GM10266 (cell line): ENCODE data around the gene CAPN5.

Experiments used
- DNase-seq: peaks from one replicate; pipeline ENCODE4 v3.0.0; 2012; ENCODE audit errors: extremely low spot score
- CTCF ChIP-seq: IDR thresholded peaks from 2 replicates; pipeline ENCODE4 v1.5.1; 2012; ENCODE audit warnings: mild to moderate bottlenecking, low read depth; ENCODE audit not compliant: control insufficient read depth, insufficient read depth; ENCODE audit errors: missing control alignments

CAPN5 gene

DNA sequence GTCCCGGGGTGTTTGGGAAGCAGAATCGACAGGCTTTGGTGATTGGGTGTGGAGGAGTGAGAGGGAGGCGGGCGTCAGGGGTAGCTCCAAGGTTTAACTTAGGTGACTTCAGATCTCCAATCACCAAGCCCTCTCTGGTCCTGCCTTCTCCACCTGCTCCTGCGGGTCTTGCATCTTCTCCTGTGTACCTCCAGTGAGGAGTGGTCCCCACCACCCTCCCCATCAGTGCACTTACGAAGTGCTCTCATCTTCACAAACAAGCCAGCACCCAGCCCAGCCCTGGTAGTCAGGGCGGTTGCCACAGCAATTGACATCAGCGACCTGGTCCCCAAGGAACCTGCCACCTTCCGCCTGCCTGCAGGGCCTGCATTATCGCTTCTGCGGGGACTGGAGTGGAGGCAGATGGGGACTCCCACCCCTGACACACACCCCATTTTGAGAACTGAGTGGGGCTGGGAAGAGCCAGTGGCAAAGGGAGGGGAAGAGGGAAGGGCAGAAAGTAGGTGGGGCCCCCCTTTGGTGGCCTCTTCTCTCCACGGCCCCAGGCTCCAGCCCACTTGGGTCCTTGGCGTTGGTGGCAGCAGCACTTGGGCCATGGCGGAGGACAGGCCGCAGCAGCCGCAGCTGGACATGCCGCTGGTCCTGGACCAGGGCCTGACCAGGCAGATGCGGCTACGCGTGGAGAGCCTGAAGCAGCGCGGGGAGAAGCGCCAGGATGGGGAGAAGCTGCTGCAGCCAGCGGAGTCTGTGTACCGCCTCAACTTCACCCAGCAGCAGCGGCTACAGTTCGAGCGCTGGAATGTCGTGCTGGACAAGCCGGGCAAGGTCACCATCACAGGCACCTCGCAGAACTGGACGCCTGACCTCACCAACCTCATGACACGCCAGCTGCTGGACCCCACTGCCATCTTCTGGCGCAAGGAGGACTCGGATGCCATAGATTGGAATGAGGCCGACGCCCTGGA, 35.8 kb downstream of the CAPN5 start, which contains the start of gene OMP:
TSS of gene OMP (plus strand) at position 595 of the 965 bp plus-strand sequence. CDS start at position 595, 0 bp downstream.
- TF ChIP-seq CTCF = no peak
- DNase-seq = no peak

DNA sequence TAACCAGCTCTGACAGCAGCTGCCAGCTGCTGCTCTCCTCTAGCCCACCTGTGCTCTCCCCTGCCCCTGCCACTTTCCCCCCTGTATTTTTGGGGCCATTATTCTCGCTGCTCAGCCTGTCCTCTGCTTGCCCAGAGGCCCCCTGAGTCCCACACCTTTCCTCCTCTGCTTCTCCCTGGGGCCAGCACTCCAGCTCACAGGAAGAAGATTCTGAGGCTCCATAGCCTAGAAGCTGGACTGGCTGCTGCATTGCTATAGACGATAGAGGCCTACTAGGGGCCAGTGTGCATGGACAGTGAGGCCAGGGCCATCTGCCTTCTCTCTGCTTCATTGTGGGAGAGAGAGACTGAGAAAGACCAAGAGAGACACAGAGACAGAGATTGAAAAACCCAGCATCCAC, 36.5 kb downstream of the CAPN5 start:
- TF ChIP-seq CTCF = no peak
- no peak for DNase-seq

DNA sequence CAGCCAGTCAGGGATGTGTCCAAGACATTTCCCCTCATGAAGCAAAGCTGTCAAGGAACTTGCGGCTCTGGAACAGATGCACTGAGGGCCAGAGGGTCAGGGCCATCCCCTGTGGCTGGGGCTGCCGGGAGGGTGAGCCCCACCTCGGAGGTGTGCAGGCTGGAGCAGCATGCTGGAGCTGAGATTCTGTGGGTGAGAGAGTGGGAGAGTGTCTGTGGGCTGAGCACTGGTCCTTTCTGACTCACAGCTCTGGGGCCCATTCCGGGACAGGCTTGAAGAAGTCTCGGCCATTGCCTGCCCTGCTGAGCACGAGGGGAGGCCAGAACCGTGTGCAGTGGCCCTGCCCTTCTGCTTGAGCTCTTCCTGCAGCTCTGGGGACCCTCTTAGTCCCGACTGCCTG, 38.0 kb downstream of the CAPN5 start:
- DNase-seq = no peak
- no peak for TF ChIP-seq CTCF

DNA sequence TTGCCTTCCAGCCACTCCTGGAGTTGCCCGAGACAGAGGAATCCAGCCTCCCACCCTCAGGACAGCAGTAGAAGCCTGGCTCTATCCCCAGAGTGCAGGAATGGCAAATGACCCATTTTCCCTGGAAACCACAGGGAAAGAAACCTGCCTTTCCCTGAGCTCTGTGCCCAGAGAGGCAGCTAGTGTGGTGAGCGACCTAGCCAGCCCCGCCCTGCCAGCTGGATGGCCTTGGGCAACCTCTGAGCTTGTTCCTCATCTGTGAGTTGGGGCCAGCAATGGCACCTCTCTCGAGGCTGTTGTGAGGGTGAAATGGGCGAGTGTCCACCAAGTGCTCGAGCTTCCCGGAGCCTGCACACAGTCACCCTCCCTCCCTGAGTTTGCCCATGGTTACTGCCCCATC, 39.5 kb downstream of the CAPN5 start:
- TF ChIP-seq CTCF = no peak
- no peak for DNase-seq

DNA sequence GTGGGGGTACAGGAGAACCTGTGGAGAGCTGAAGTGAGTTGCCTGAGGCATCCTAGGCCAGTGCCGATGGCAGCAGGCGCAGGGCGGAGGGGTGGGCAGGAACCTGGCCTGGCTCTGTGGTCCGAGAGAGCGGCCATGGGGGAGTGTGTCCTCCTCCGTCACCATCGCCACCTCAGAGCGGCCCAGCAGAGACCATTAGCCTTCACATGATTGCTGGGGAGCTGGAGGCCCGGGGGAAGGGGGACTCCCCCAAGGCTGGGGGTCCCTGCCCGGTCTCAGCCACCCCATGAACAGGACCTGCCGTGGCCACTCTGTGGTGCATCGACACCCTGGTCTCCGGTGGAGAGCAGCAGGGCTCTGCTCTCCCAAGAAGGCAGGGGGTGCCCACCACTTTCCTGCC, 40.0 kb downstream of the CAPN5 start:
- TF ChIP-seq CTCF = no peak
- DNase-seq = no peak

GRCh38 chr11:77107950-77108349, 41.2 kb downstream of the CAPN5 start:
- no peak for TF ChIP-seq CTCF
- DNase-seq = no peak

DNA sequence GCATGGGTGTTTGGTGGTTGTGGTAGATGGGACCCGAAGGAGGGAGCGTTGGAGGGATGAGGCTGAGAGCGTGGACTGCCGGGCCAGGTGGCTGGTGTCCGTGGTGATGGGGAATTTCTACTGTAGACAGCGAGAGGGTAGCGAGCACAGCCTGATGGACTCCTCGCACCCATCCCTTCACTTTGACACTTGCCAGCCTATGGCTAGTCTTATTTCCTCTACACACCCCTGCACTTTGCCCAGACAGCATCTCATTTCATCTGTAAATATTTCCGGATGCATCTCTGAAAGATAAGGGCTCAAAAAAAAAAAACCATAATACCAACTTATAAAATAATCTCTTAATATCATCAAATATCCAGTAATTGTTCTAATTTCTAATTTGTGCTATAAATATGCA, 41.7 kb downstream of the CAPN5 start:
- no peak for TF ChIP-seq CTCF
- no peak for DNase-seq
